OCI-LY7 (cell line): Measurements from ENCODE around the gene HMG20A. TPM values are rescaled to one million over a fixed set of nuclear protein-coding genes. Genes with fewer than 3 reads are reported as not detected.
A peak's percentile ranks its signal among the peaks of the same experiment; 100 is the strongest.

ENCODE experiments used
- BruUV-seq: library from RNA; stranded (reverse); fragments of 400-500 nt; replicated peaks from 2 replicates; lab custom pipeline; 2021; lab: Mats Ljungman, UMichigan
- CTCF ChIA-PET: fragments of 300-600 bp; sonication (Branson Sonifier 250); formaldehyde crosslinking; loops from one replicate; lab custom pipeline; 2022; ENCODE audit warnings: antibody characterized with exemption; ENCODE audit not compliant: unreplicated experiment; lab: Charles Lee
- POLR2A ChIA-PET: fragments of 300-600 bp; sonication (Branson Sonifier 250); formaldehyde crosslinking; loops from one replicate; lab custom pipeline; 2022; ENCODE audit warnings: antibody characterized with exemption; lab: Charles Lee
- DNase-seq: peaks from one replicate; pipeline ENCODE4 v3.0.0-alpha.2; 2015; ENCODE audit warnings: low spot score
- H2AFZ ChIP-seq: fragments of 200-600 bp; sonication (generic), shearing (Covaris generic); 2 replicates; pipeline ENCODE4 v1.6.1; 2014; ENCODE audit warnings: mild to moderate bottlenecking, antibody characterized with exemption, low read length, moderate library complexity
- H3K27ac ChIP-seq: fragments of 200-600 bp; sonication (generic); 2 replicates; pipeline ENCODE4 v1.5.1; 2014; ENCODE audit warnings: mixed run types, low read depth, mild to moderate bottlenecking, moderate library complexity, low read length, inconsistent platforms; ENCODE audit not compliant: poor library complexity, severe bottlenecking
- H3K36me3 ChIP-seq: fragments of 200-600 bp; sonication (generic); 2 replicates; pipeline ENCODE4 v1.6.1; 2014; ENCODE audit warnings: mild to moderate bottlenecking, antibody characterized with exemption, low read length, moderate library complexity, mixed read lengths; ENCODE audit not compliant: insufficient read depth
- H3K4me1 ChIP-seq: fragments of 200-600 bp; sonication (generic); 2 replicates; pipeline ENCODE4 v1.5.1; 2014; ENCODE audit warnings: mild to moderate bottlenecking, low read length; ENCODE audit not compliant: insufficient read depth, poor library complexity, severe bottlenecking
- H3K4me2 ChIP-seq: fragments of 200-600 bp; sonication (generic); 2 replicates; pipeline ENCODE4 v1.6.1; 2014; ENCODE audit warnings: mild to moderate bottlenecking, low read length
- H3K4me3 ChIP-seq: fragments of 200-600 bp; sonication (generic); 2 replicates; pipeline ENCODE4 v1.5.1; 2014; ENCODE audit warnings: mild to moderate bottlenecking, low read depth, low read length; ENCODE audit not compliant: poor library complexity, severe bottlenecking
- H3K79me2 ChIP-seq: fragments of 200-600 bp; sonication (generic); 2 replicates; pipeline ENCODE4 v1.6.1; 2016; ENCODE audit warnings: low read depth, mild to moderate bottlenecking, low read length, moderate library complexity, mixed read lengths; ENCODE audit not compliant: insufficient read depth
- H3K9me2 ChIP-seq: fragments of 200-600 bp; sonication (generic); 2 replicates; pipeline ENCODE4 v1.6.1; 2016; ENCODE audit warnings: mild to moderate bottlenecking, low read length, mixed read lengths; ENCODE audit not compliant: insufficient read depth
- H3K9me3 ChIP-seq: fragments of 200-600 bp; sonication (generic); 2 replicates; pipeline ENCODE4 v1.6.1; 2014; ENCODE audit warnings: mild to moderate bottlenecking, mixed run types, low read length, mixed read lengths
- H4K20me1 ChIP-seq: fragments of 200-600 bp; sonication (generic); 2 replicates; pipeline ENCODE4 v1.6.1; 2014; ENCODE audit warnings: mild to moderate bottlenecking, antibody characterized with exemption, low read length, moderate library complexity, mixed read lengths; ENCODE audit not compliant: insufficient read depth
- CTCF ChIP-seq: fragments of 200-600 bp; sonication (generic); conservative IDR thresholded peaks from 2 replicates; pipeline ENCODE4 v1.5.1; 2014; ENCODE audit warnings: mild to moderate bottlenecking, antibody characterized with exemption, low read length, moderate library complexity, mixed read lengths
- EZH2phosphoT487 ChIP-seq: fragments of 200-600 bp; sonication (generic); IDR thresholded peaks from 2 replicates; pipeline ENCODE4 v1.6.1; 2018; ENCODE audit warnings: low read depth, borderline replicate concordance, mild to moderate bottlenecking, mixed run types, antibody characterized with exemption, low read length, moderate library complexity, mixed read lengths
- intact Hi-C: fragments of 100-400 bp; cut with micrococcal nuclease; formaldehyde crosslinking; loops from one replicate; pipeline ENCODE4 v1.10.0; 2022; ENCODE audit not compliant: unreplicated experiment
- total RNA-seq, 2 experiments: library from RNA; depleted of rRNA in 1 of 2; stranded (reverse); fragments of >200 nt in 1 of 2; shearing (Covaris generic) in 1 of 2; gene quantifications; 2 replicates each; pipeline ENCODE4 v1.2.3, GENCODE V29; 2014 to 2022

Gene HMG20A
- total RNA-seq, 2 experiments from 2014 or later: 29.1 to 49.9 TPM

GRCh38 chr15:77495838-77496596, 75.3 kb downstream of the HMG20A start:
- POLR2A ChIA-PET: interaction anchor here (1.3 to 2.5 kb wide), 2 partner anchors 44 to 48 kb away, joined by 4 to 6 read pairs; no protein-coding TSS in a partner anchor
- intact Hi-C loops: loop anchor here (2.0 to 5.0 kb wide), 3 partner anchors 75 to 524 kb away; partner anchors contain the start of genes HMG20A and PEAK1
- no peaks in the 10 kb centered on the region for H3K9me3 ChIP-seq

GRCh38 chr15:77496715-77497109, 76.0 kb downstream of the HMG20A start:
- peak; percentile 65 for DNase-seq
- H3K4me2 ChIP-seq: peak overlapping the region; percentile 52

More at GRCh38 chr15:77495838-77496596, 75.3 kb downstream of the HMG20A start:
- no peaks in the 10 kb centered on the region for H3K36me3 ChIP-seq
- TF ChIP-seq EZH2phosphoT487: no peak
- no peak for TF ChIP-seq CTCF
- H3K4me1 ChIP-seq: peaks cover 22% of the 10 kb centered on the region
- no peak overlapping the region for H3K27ac ChIP-seq
- H3K9me2 ChIP-seq: no peaks in the 10 kb centered on the region
- no TSS peak for BruUV-seq
- no peak overlapping the region for H3K4me3 ChIP-seq
- no peaks in the 10 kb centered on the region for H4K20me1 ChIP-seq
- DNase-seq: no peak
- H2AFZ ChIP-seq: no peak overlapping the region
- no peak overlapping the region for H3K4me2 ChIP-seq
- CTCF ChIA-PET: interaction anchor here (0.6 to 3.0 kb wide), 4 partner anchors 11 to 309 kb away, joined by 3 to 20 read pairs (median 4); no protein-coding TSS in a partner anchor
- H3K79me2 ChIP-seq: no peaks in the 10 kb centered on the region

More at GRCh38 chr15:77496715-77497109, 76.0 kb downstream of the HMG20A start:
- Histone ChIP-seq H3K4me3 (no peak overlapping the region), H3K4me1 (peaks cover 22% of the 10 kb centered on the region), H3K9me2 (no peaks in the 10 kb centered on the region), H3K79me2 (no peaks in the 10 kb centered on the region), H3K36me3 (no peaks in the 10 kb centered on the region), H2AFZ (no peak overlapping the region), H3K9me3 (no peaks in the 10 kb centered on the region), H4K20me1 (no peaks in the 10 kb centered on the region), H3K27ac (no peak overlapping the region)
- no peak for TF ChIP-seq EZH2phosphoT487
- peak; percentile 95 for TF ChIP-seq CTCF
- POLR2A ChIA-PET: interaction anchor here (1.3 to 2.5 kb wide), 3 partner anchors 11 to 47 kb away, joined by 4 to 6 read pairs (median 5); no protein-coding TSS in a partner anchor
- CTCF ChIA-PET: interaction anchor here (0.6 to 3.0 kb wide), 5 partner anchors 11 to 315 kb away, joined by 3 to 20 read pairs (median 4); no protein-coding TSS in a partner anchor
- BruUV-seq: no TSS peak
- intact Hi-C loops: loop anchor here (1.0 to 5.0 kb wide), 5 partner anchors 47 to 524 kb away; partner anchors contain the start of genes HMG20A and PEAK1
